HepG2 (cell line): ENCODE results near the gene RUNX2. TPM values are rescaled to one million over a fixed set of nuclear protein-coding genes. Genes with fewer than 3 reads are reported as not detected.
A peak's percentile ranks its signal among the peaks of the same experiment; 100 is the strongest.

Experiments
- ATAC-seq: fragments of 200-7000 bp; cut with Tn5 transposase; 3 replicates; pipeline ENCODE4 v1.9.1; 2020; ENCODE audit warnings: mild to moderate bottlenecking, moderate library complexity
- BruUV-seq: library from RNA; stranded (reverse); fragments of 400-500 nt; replicated peaks from 2 replicates; lab custom pipeline; 2021; lab: Mats Ljungman, UMichigan
- CTCF ChIA-PET: fragments of 300-600 bp; formaldehyde crosslinking; extraction: SDS; loops from one replicate; lab custom pipeline; 2021; ENCODE audit warnings: low total read pairs, inconsistent platforms, low intra/inter-chr PET ratio; lab: Yijun Ruan, JAX
- POLR2A ChIA-PET: fragments of 350-600 bp; sonication (Branson Sonifier 250); formaldehyde crosslinking; loops from one replicate; lab custom pipeline; 2020; ENCODE audit warnings: antibody characterized with exemption, inconsistent platforms; lab: Yijun Ruan, JAX
- DNase-seq: peaks from one replicate; pipeline ENCODE4 v3.0.0-alpha.2; 2015; ENCODE audit warnings: low spot score
- FAIRE-seq: peaks from 3 replicates; lab custom pipeline; 2011; peaks lifted over from hg19 to GRCh38; lab: Jason Lieb, UNC
- H2AFZ ChIP-seq: one replicate; pipeline ENCODE4 v1.6.1; 2011; ENCODE audit warnings: low read length, inconsistent platforms
- H3K27ac ChIP-seq: fragments of 300-600 bp; 3 replicates; pipeline ENCODE4 v1.8.0; 2011; ENCODE audit warnings: mixed run types, mild to moderate bottlenecking, mixed read lengths, low read length, inconsistent platforms; ENCODE audit not compliant: insufficient read depth; ENCODE audit errors: extremely low read length
- H3K27me3 ChIP-seq, 2 experiments: fragments of 200-600 bp in 1 of 2; 2 replicates in 1 of 2; 3 replicates in 1 of 2; pipeline versions ENCODE4 v1.6.0 to v1.8.0; 2011; ENCODE audit warnings: low read length in 2 of 2, mild to moderate bottlenecking in 2 of 2, moderate library complexity in 2 of 2, inconsistent platforms in 1 of 2; ENCODE audit not compliant: insufficient read depth in 2 of 2, control insufficient read depth in 1 of 2
- H3K36me3 ChIP-seq, 2 experiments: fragments of 200-600 bp in 1 of 2; replicated peaks in 1 of 2; 2 replicates in 1 of 2; 3 replicates in 1 of 2; pipeline versions ENCODE4 v1.5.1 to v1.8.0; 2011; ENCODE audit warnings: low read length in 2 of 2, inconsistent platforms in 1 of 2; ENCODE audit not compliant: insufficient read depth in 2 of 2, control insufficient read depth in 1 of 2
- H3K4me1 ChIP-seq: 2 replicates; pipeline ENCODE4 v1.5.1; 2012; ENCODE audit warnings: low read length, inconsistent platforms; ENCODE audit not compliant: insufficient read depth
- H3K4me2 ChIP-seq: 2 replicates; pipeline ENCODE4 v1.6.0; 2011; ENCODE audit warnings: low read depth, low read length, inconsistent platforms
- H3K4me3 ChIP-seq, 3 experiments: fragments of 200-600 bp in 1 of 3; sonication (generic), shearing (Covaris generic) in 1 of 3; replicated peaks in 1 of 3; 2 replicates each; pipeline ENCODE4 v1.5.1; 2011 to 2016; ENCODE audit warnings: low read length in 3 of 3, inconsistent platforms in 2 of 3, low read depth in 2 of 3, mild to moderate bottlenecking in 2 of 3, control low read depth in 1 of 3, mixed read lengths in 1 of 3; ENCODE audit not compliant: insufficient read depth in 1 of 3
- H3K79me2 ChIP-seq: one replicate; pipeline ENCODE4 v1.6.1; 2011; ENCODE audit warnings: low read length, inconsistent platforms; ENCODE audit not compliant: insufficient read depth
- H3K9ac ChIP-seq: 2 replicates; pipeline ENCODE4 v1.6.0; 2011; ENCODE audit warnings: mild to moderate bottlenecking, low read depth, low read length, inconsistent platforms; ENCODE audit not compliant: insufficient read depth
- H3K9me3 ChIP-seq: 2 replicates; pipeline ENCODE4 v1.5.1; 2012; ENCODE audit warnings: mild to moderate bottlenecking, low read length
- H4K20me1 ChIP-seq: 2 replicates; pipeline ENCODE4 v1.6.0; 2011; ENCODE audit warnings: inconsistent platforms, mild to moderate bottlenecking, low read length, moderate library complexity; ENCODE audit not compliant: insufficient read depth
- CREB1 ChIP-seq, 2 experiments: fragments of 450-650 bp in 1 of 2; IDR thresholded peaks; 2 replicates each; pipeline ENCODE4 v1.6.1; 2016 to 2017; ENCODE audit warnings: control low read depth in 1 of 2, mild to moderate bottlenecking in 1 of 2, missing compliant biosample characterization in 1 of 2, missing genetic modification characterization in 1 of 2
- FOXJ3 ChIP-seq: sonication (generic); formaldehyde crosslinking; IDR thresholded peaks from 2 replicates; pipeline ENCODE4 v1.4.0; 2020; ENCODE audit warnings: missing genetic modification reagents, mild to moderate bottlenecking, borderline replicate concordance
- HNRNPLL ChIP-seq: fragments of 200-400 bp; formaldehyde crosslinking; IDR thresholded peaks from 2 replicates; pipeline ENCODE4 v1.6.1; 2017; ENCODE audit warnings: mild to moderate bottlenecking, low read depth, low read length; ENCODE audit not compliant: poor library complexity, severe bottlenecking
- MAFG ChIP-seq: sonication (generic); formaldehyde crosslinking; IDR thresholded peaks from 2 replicates; pipeline ENCODE4 v1.5.1; 2020; ENCODE audit warnings: mild to moderate bottlenecking, missing genetic modification reagents
- MBNL3 ChIP-seq: fragments of 250-450 bp; sonication (Bioruptor Pico); conservative IDR thresholded peaks from 2 replicates; pipeline ENCODE4 v1.8.0; 2022; ENCODE audit warnings: mild to moderate bottlenecking, inconsistent platforms
- PHF5A ChIP-seq: IDR thresholded peaks from one replicate; pipeline ENCODE4 v1.6.1; 2018; ENCODE audit warnings: low read depth, missing genetic modification reagents; ENCODE audit not compliant: unreplicated experiment
- ZFYVE20 ChIP-seq: sonication (generic); formaldehyde crosslinking; IDR thresholded peaks from 2 replicates; pipeline ENCODE4 v1.8.0; 2023; ENCODE audit warnings: low read depth, mild to moderate bottlenecking, moderate library complexity, missing genetic modification reagents, borderline replicate concordance
- ZNF251 ChIP-seq: sonication (generic); formaldehyde crosslinking; IDR thresholded peaks from 2 replicates; pipeline ENCODE4 v1.9.0; 2021; ENCODE audit warnings: mild to moderate bottlenecking, missing genetic modification reagents
- WGBS: methylation state at CpG from one replicate; pipeline ENCODE4 v1.1.6; 2017; ENCODE audit warnings: low lambda C conversion rate; 5-methylcytosine and 5-hydroxymethylcytosine counted together
- in situ Hi-C: cut with HindIII; loops from 2 replicates; pipeline ENCODE4 v1.10.0; 2017; ENCODE audit warnings: low pct_unique_long_range_greater_than_20kb; ENCODE audit not compliant: extremely low pct_ligation_motif_present
- intact Hi-C: fragments of 100-400 bp; cut with micrococcal nuclease; formaldehyde crosslinking; loops from one replicate; pipeline ENCODE4 v1.10.0; 2022; ENCODE audit not compliant: unreplicated experiment
- polyA plus RNA-seq, 8 experiments: library from polyadenylated mRNA; depleted of rRNA in 3 of 8; stranded (reverse) in 7 of 8; unstranded in 1 of 8; fragments of >200 nt; fragmentation: Illumina TruSeq in 4 of 8; extraction: Trizol in 4 of 8; gene quantifications; 2 replicates each; pipeline versions ENCODE4 v1.2.1 to v1.2.3, GENCODE V29; 2011 to 2016; ENCODE audit warnings: low read depth in 4 of 8, missing spikeins in 1 of 8, mixed read lengths in 1 of 8; ENCODE audit not compliant: insufficient read depth in 1 of 8
- total RNA-seq, 5 experiments: library from RNA; depleted of rRNA; stranded (reverse); fragments of >200 nt; fragmentation: Illumina TruSeq; extraction: Trizol; gene quantifications; 2 replicates each; pipeline ENCODE4 v1.2.3, GENCODE V29; 2016; ENCODE audit warnings: low read depth in 1 of 5
- TF ChIP-seq, protein P1 (sequence below): sonication (generic); formaldehyde crosslinking; IDR thresholded peaks from 2 replicates; pipeline ENCODE4 v1.8.0; 2022; ENCODE audit warnings: mild to moderate bottlenecking, missing genetic modification reagents, moderate library complexity

RUNX2 gene
- total and polyA plus RNA-seq, 2 of the 13 experiments (the other 11 are each of a cell fraction or from before 2014, with no cell fraction given): not detected

DNA sequence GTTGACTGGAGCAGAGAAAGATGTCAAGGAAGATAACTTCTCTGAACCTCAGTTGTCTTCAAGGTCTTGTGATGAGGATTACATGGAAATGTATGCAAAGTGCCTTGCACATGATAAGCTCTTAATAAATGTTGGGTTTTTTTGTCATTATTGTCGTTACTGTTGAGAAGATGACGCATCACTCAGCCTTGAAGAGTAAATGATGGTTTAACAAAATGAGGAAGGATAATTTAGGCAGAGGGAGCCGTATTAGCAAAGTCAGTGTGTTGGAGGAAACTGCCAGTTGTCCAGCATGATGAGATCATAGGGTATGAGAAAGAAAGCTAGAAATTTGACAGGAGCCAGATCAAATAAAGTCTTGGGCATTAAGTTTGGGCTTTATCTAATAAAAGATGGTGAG, 58.4 kb downstream of the RUNX2 start:
- no TSS peak for BruUV-seq
- in situ Hi-C loops (no loop called here), intact Hi-C loops (no loop called here)
- Histone ChIP-seq H2AFZ (no peak overlapping the region), H3K36me3 (no peaks in the 10 kb centered on the region), H3K4me3 (no peak overlapping the region), H3K27me3 (peaks cover 0 to 11% of the 10 kb centered on the region in 2 experiments; a peak in 2 of 5 replicates), H4K20me1 (no peaks in the 10 kb centered on the region), H3K4me1 (no peaks in the 10 kb centered on the region), H3K9ac (no peak overlapping the region), H3K4me2 (no peak overlapping the region), H3K79me2 (no peaks in the 10 kb centered on the region), H3K27ac (no peak overlapping the region), H3K9me3 (no peaks in the 10 kb centered on the region)
- WGBS: 5% methylated on average over 3 of the region's 3 CpGs
- TF ChIP-seq MAFG (CRISPR knock-in tag) (no peak), HNRNPLL (no peak), ZNF251 (CRISPR knock-in tag) (no peak), ZFYVE20 (no peak), CREB1 (IDR thresholded peaks at IDR 0.05) (peak; percentile 45), CREB1 (CRISPR knock-in tag; IDR thresholded peaks at IDR 0.05) (no peak), MBNL3 (CRISPR knock-in tag) (no peak), PHF5A (no peak), FOXJ3 (CRISPR knock-in tag) (no peak)
- TF ChIP-seq, protein P1, sequence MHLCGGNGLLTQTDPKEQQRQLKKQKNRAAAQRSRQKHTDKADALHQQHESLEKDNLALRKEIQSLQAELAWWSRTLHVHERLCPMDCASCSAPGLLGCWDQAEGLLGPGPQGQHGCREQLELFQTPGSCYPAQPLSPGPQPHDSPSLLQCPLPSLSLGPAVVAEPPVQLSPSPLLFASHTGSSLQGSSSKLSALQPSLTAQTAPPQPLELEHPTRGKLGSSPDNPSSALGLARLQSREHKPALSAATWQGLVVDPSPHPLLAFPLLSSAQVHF (CRISPR knock-in tag): no peak
- DNase-seq (no peak), FAIRE-seq (no peak), ATAC-seq (no peak)
- CTCF ChIA-PET: no interaction called here
- POLR2A ChIA-PET: no interaction called here
